Panc1 (cell line): Measurements from ENCODE around the gene RNF186.
"Not testable (repeated sequence)": the region's sequence is repeated elsewhere in the genome, so short reads cannot be mapped to it uniquely, and the experiment has no call there.

Experiments used
- CTCF ChIP-seq: fragments of 450-650 bp; IDR thresholded peaks from 2 replicates; pipeline ENCODE4 v1.5.1; 2017; ENCODE audit warnings: mild to moderate bottlenecking
- POLR2AphosphoS5 ChIP-seq: IDR thresholded peaks from 2 replicates; pipeline ENCODE4 v1.6.1; 2012; ENCODE audit warnings: mild to moderate bottlenecking, low read depth, low read length, moderate library complexity
- REST ChIP-seq, 2 experiments: IDR thresholded peaks; 2 replicates each; pipeline ENCODE4 v1.6.1; 2011 to 2012; ENCODE audit warnings: low read depth in 2 of 2, control low read depth in 1 of 2, low read length in 1 of 2, mild to moderate bottlenecking in 1 of 2, moderate library complexity in 1 of 2; ENCODE audit not compliant: insufficient read depth in 1 of 2
- TCF7L2 ChIP-seq: IDR thresholded peaks from 2 replicates; pipeline ENCODE4 v1.6.1; 2011; ENCODE audit warnings: mild to moderate bottlenecking, low read depth, low read length, inconsistent platforms

- not testable (repeated sequence) for TF ChIP-seq CTCF; POLR2AphosphoS5; TCF7L2; REST (IDR thresholded peaks at IDR 0.05; ENCODE audit: insufficient read depth in 1 of 2, low read depth in 2 of 2, low read length in 1 of 2)
These were observed 1.6 kb upstream of the RNF186 start for GRCh38 chr1:19816737-19817086.
